HepG2 (cell line): Measurements from ENCODE around the gene ZNF557. TPM values are rescaled to one million over a fixed set of nuclear protein-coding genes. Genes with fewer than 3 reads are reported as not detected.
A peak's percentile ranks its signal among the peaks of the same experiment; 100 is the strongest.

Experiments
- ATAC-seq: fragments of 200-7000 bp; cut with Tn5 transposase; 3 replicates; pipeline ENCODE4 v1.9.1; 2020; ENCODE audit warnings: mild to moderate bottlenecking, moderate library complexity
- BruUV-seq: library from RNA; stranded (reverse); fragments of 400-500 nt; replicated peaks from 2 replicates; lab custom pipeline; 2021; lab: Mats Ljungman, UMichigan
- CTCF ChIA-PET: fragments of 300-600 bp; formaldehyde crosslinking; extraction: SDS; loops from one replicate; lab custom pipeline; 2021; ENCODE audit warnings: low total read pairs, inconsistent platforms, low intra/inter-chr PET ratio; lab: Yijun Ruan, JAX
- POLR2A ChIA-PET: fragments of 350-600 bp; sonication (Branson Sonifier 250); formaldehyde crosslinking; loops from one replicate; lab custom pipeline; 2020; ENCODE audit warnings: antibody characterized with exemption, inconsistent platforms; lab: Yijun Ruan, JAX
- DNase-seq: peaks from one replicate; pipeline ENCODE4 v3.0.0-alpha.2; 2015; ENCODE audit warnings: low spot score
- FAIRE-seq: peaks from 3 replicates; lab custom pipeline; 2011; peaks lifted over from hg19 to GRCh38; lab: Jason Lieb, UNC
- H2AFZ ChIP-seq: one replicate; pipeline ENCODE4 v1.6.1; 2011; ENCODE audit warnings: low read length, inconsistent platforms
- H3K27ac ChIP-seq: fragments of 300-600 bp; 3 replicates; pipeline ENCODE4 v1.8.0; 2011; ENCODE audit warnings: mixed run types, mild to moderate bottlenecking, mixed read lengths, low read length, inconsistent platforms; ENCODE audit not compliant: insufficient read depth; ENCODE audit errors: extremely low read length
- H3K27me3 ChIP-seq, 2 experiments: fragments of 200-600 bp in 1 of 2; 2 replicates in 1 of 2; 3 replicates in 1 of 2; pipeline versions ENCODE4 v1.6.0 to v1.8.0; 2011; ENCODE audit warnings: low read length in 2 of 2, mild to moderate bottlenecking in 2 of 2, moderate library complexity in 2 of 2, inconsistent platforms in 1 of 2; ENCODE audit not compliant: insufficient read depth in 2 of 2, control insufficient read depth in 1 of 2
- H3K36me3 ChIP-seq, 2 experiments: fragments of 200-600 bp in 1 of 2; replicated peaks in 1 of 2; 2 replicates in 1 of 2; 3 replicates in 1 of 2; pipeline versions ENCODE4 v1.5.1 to v1.8.0; 2011; ENCODE audit warnings: low read length in 2 of 2, inconsistent platforms in 1 of 2; ENCODE audit not compliant: insufficient read depth in 2 of 2, control insufficient read depth in 1 of 2
- H3K4me1 ChIP-seq: 2 replicates; pipeline ENCODE4 v1.5.1; 2012; ENCODE audit warnings: low read length, inconsistent platforms; ENCODE audit not compliant: insufficient read depth
- H3K4me2 ChIP-seq: 2 replicates; pipeline ENCODE4 v1.6.0; 2011; ENCODE audit warnings: low read depth, low read length, inconsistent platforms
- H3K4me3 ChIP-seq, 3 experiments: fragments of 200-600 bp in 1 of 3; sonication (generic), shearing (Covaris generic) in 1 of 3; replicated peaks in 1 of 3; 2 replicates each; pipeline ENCODE4 v1.5.1; 2011 to 2016; ENCODE audit warnings: low read length in 3 of 3, inconsistent platforms in 2 of 3, low read depth in 2 of 3, mild to moderate bottlenecking in 2 of 3, control low read depth in 1 of 3, mixed read lengths in 1 of 3; ENCODE audit not compliant: insufficient read depth in 1 of 3
- H3K79me2 ChIP-seq: one replicate; pipeline ENCODE4 v1.6.1; 2011; ENCODE audit warnings: low read length, inconsistent platforms; ENCODE audit not compliant: insufficient read depth
- H3K9ac ChIP-seq: 2 replicates; pipeline ENCODE4 v1.6.0; 2011; ENCODE audit warnings: mild to moderate bottlenecking, low read depth, low read length, inconsistent platforms; ENCODE audit not compliant: insufficient read depth
- H3K9me3 ChIP-seq: 2 replicates; pipeline ENCODE4 v1.5.1; 2012; ENCODE audit warnings: mild to moderate bottlenecking, low read length
- H4K20me1 ChIP-seq: 2 replicates; pipeline ENCODE4 v1.6.0; 2011; ENCODE audit warnings: inconsistent platforms, mild to moderate bottlenecking, low read length, moderate library complexity; ENCODE audit not compliant: insufficient read depth
- ADNP ChIP-seq: sonication (generic); formaldehyde crosslinking; IDR thresholded peaks from 2 replicates; pipeline ENCODE4 v1.4.0; 2020; ENCODE audit warnings: missing genetic modification reagents
- ELF1 ChIP-seq: sonication (generic); formaldehyde crosslinking; IDR thresholded peaks from 2 replicates; pipeline ENCODE4 v1.4.0; 2020; ENCODE audit warnings: missing genetic modification reagents
- FOXO1 ChIP-seq: sonication (generic); formaldehyde crosslinking; IDR thresholded peaks from 2 replicates; pipeline ENCODE4 v1.4.0; 2020; ENCODE audit warnings: missing genetic modification reagents
- MIER2 ChIP-seq: IDR thresholded peaks from 2 replicates; pipeline ENCODE4 v1.6.1; 2016; ENCODE audit warnings: missing biosample characterization, missing genetic modification reagents
- NFYC ChIP-seq: IDR thresholded peaks from 2 replicates; pipeline ENCODE4 v1.6.1; 2016; ENCODE audit warnings: missing genetic modification reagents, missing compliant biosample characterization
- ZMYM3 ChIP-seq: sonication (generic); formaldehyde crosslinking; IDR thresholded peaks from 2 replicates; pipeline ENCODE4 v1.5.1; 2020; ENCODE audit warnings: mild to moderate bottlenecking, missing genetic modification reagents
- ZNF121 ChIP-seq: sonication (generic); formaldehyde crosslinking; IDR thresholded peaks from 2 replicates; pipeline ENCODE4 v1.5.0; 2020; ENCODE audit warnings: mild to moderate bottlenecking, missing genetic modification reagents
- ZNF770 ChIP-seq: sonication (generic); formaldehyde crosslinking; IDR thresholded peaks from 2 replicates; pipeline ENCODE4 v1.5.0; 2020; ENCODE audit warnings: mild to moderate bottlenecking, missing genetic modification reagents
- ZSCAN21 ChIP-seq: sonication (generic); formaldehyde crosslinking; IDR thresholded peaks from 2 replicates; pipeline ENCODE4 v1.8.0; 2022; ENCODE audit warnings: mild to moderate bottlenecking, missing genetic modification reagents, moderate library complexity, borderline replicate concordance
- WGBS: methylation state at CpG from one replicate; pipeline ENCODE4 v1.1.6; 2017; ENCODE audit warnings: low lambda C conversion rate; 5-methylcytosine and 5-hydroxymethylcytosine counted together
- in situ Hi-C: cut with HindIII; loops from 2 replicates; pipeline ENCODE4 v1.10.0; 2017; ENCODE audit warnings: low pct_unique_long_range_greater_than_20kb; ENCODE audit not compliant: extremely low pct_ligation_motif_present
- intact Hi-C: fragments of 100-400 bp; cut with micrococcal nuclease; formaldehyde crosslinking; loops from one replicate; pipeline ENCODE4 v1.10.0; 2022; ENCODE audit not compliant: unreplicated experiment
- polyA plus RNA-seq, 8 experiments: library from polyadenylated mRNA; depleted of rRNA in 3 of 8; stranded (reverse) in 7 of 8; unstranded in 1 of 8; fragments of >200 nt; fragmentation: Illumina TruSeq in 4 of 8; extraction: Trizol in 4 of 8; gene quantifications; 2 replicates each; pipeline versions ENCODE4 v1.2.1 to v1.2.3, GENCODE V29; 2011 to 2016; ENCODE audit warnings: low read depth in 4 of 8, missing spikeins in 1 of 8, mixed read lengths in 1 of 8; ENCODE audit not compliant: insufficient read depth in 1 of 8
- total RNA-seq, 5 experiments: library from RNA; depleted of rRNA; stranded (reverse); fragments of >200 nt; fragmentation: Illumina TruSeq; extraction: Trizol; gene quantifications; 2 replicates each; pipeline ENCODE4 v1.2.3, GENCODE V29; 2016; ENCODE audit warnings: low read depth in 1 of 5
- TF ChIP-seq, protein P1 (sequence below): sonication (generic); formaldehyde crosslinking; IDR thresholded peaks from 2 replicates; pipeline ENCODE4 v1.4.0; 2020; ENCODE audit warnings: mild to moderate bottlenecking, missing genetic modification reagents

The ZNF557 gene
- total and polyA plus RNA-seq, 2 of the 13 experiments (the other 11 are each of a cell fraction or from before 2014, with no cell fraction given): 2.1 to 7.8 TPM

DNA sequence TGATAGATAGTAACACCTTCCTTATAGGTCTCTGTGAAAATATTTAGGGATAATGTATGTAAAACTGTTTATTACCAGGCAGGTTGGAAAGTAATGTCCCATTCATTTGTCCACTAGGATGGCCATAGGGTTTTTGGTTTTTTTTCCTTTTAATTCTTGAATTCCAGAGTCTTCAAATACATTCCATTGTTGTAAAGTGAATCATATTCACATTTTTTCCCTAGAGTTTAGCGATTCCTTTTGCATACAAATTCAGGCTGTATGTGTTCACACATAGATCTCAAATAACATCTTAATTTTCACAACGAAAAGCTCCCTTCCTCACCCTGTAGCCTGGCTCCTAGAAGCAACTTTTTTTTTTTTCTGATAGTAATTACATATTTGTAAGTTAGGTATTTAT, 1.8 kb upstream of the ZNF557 start (continued):
- TF ChIP-seq NFYC (no peak), MIER2 (CRISPR knock-in tag) (no peak), ADNP (CRISPR knock-in tag) (no peak), ELF1 (no peak)
- TF ChIP-seq, protein P1, sequence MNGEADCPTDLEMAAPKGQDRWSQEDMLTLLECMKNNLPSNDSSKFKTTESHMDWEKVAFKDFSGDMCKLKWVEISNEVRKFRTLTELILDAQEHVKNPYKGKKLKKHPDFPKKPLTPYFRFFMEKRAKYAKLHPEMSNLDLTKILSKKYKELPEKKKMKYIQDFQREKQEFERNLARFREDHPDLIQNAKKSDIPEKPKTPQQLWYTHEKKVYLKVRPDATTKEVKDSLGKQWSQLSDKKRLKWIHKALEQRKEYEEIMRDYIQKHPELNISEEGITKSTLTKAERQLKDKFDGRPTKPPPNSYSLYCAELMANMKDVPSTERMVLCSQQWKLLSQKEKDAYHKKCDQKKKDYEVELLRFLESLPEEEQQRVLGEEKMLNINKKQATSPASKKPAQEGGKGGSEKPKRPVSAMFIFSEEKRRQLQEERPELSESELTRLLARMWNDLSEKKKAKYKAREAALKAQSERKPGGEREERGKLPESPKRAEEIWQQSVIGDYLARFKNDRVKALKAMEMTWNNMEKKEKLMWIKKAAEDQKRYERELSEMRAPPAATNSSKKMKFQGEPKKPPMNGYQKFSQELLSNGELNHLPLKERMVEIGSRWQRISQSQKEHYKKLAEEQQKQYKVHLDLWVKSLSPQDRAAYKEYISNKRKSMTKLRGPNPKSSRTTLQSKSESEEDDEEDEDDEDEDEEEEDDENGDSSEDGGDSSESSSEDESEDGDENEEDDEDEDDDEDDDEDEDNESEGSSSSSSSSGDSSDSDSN: no peak

GRCh38 chr19:7068599-7068998, 904 bp upstream of the ZNF557 start:
- no peaks in the 10 kb centered on the region; a peak in 1 of 5 replicates for H3K27me3 ChIP-seq
- H4K20me1 ChIP-seq: no peaks in the 10 kb centered on the region
- H3K9ac ChIP-seq: no peak overlapping the region
- FAIRE-seq: no peak
- CTCF ChIA-PET: no interaction called here
- peaks cover 11% of the 10 kb centered on the region for H3K79me2 ChIP-seq
- no peak for ATAC-seq
- peaks cover 7% of the 10 kb centered on the region for H3K9me3 ChIP-seq
- POLR2A ChIA-PET: interaction anchor here (0.7 to 1.5 kb wide), 11 partner anchors 16 to 592 kb away, joined by 3 to 32 read pairs (median 4); partner anchors contain the start of genes MCOLN1 and TNFSF9
- H3K27ac ChIP-seq: no peak overlapping the region
- peaks cover 3 to 19% of the 10 kb centered on the region in 2 experiments; a peak in 4 of 5 replicates for H3K36me3 ChIP-seq
- peak overlapping the region; percentile 51 for H2AFZ ChIP-seq
- TF ChIP-seq ZSCAN21 (CRISPR knock-in tag): 0 out of 2 replicates have a peak, but pooled peaks have one; percentile 5
- TF ChIP-seq ZNF121 (CRISPR knock-in tag): peak; percentile 62
- no peak for TF ChIP-seq FOXO1 (CRISPR knock-in tag)
- TF ChIP-seq ZMYM3 (CRISPR knock-in tag): peak; percentile 54; the same call in 1 of the 2 replicates
- TF ChIP-seq ZNF770 (CRISPR knock-in tag): peak; percentile 81
- H3K4me3 ChIP-seq: peak overlapping the region; percentile 30 to 57 (median 30); a peak in 4 of 6 replicates
- no peak for DNase-seq
- in situ Hi-C loops: no loop called here
- intact Hi-C loops: no loop called here
- H3K4me2 ChIP-seq: peak overlapping the region; percentile 74
- BruUV-seq: no TSS peak
- whole genome bisulfite sequencing: 63% methylated on average over 5 of the region's 6 CpGs
- peaks cover 14% of the 10 kb centered on the region for H3K4me1 ChIP-seq
